Stimulated activated memory B cell treated with anti-CD40 and anti-IgM and Interleukin-4, amounts not matched to agents 10 μg/mL and 1 μg/mL and 100 μg/mL, for 72 hours (primary cell): ENCODE results near the gene RTN4IP1.
A peak's percentile ranks its signal among the peaks of the same experiment; 100 is the strongest.

ENCODE experiments used
- ATAC-seq: fragments of 150-1000 bp; cut with Tn5 transposase; 2 replicates; pipeline ENCODE4 v1.10.0; 2021
- H3K27ac Mint-ChIP-seq: one replicate; pipeline ENCODE4 v1.8.0; 2022; ENCODE audit warnings: mild to moderate bottlenecking, mixed read lengths
- H3K27me3 Mint-ChIP-seq: one replicate; pipeline ENCODE4 v1.8.0; 2022; ENCODE audit warnings: mixed read lengths
- H3K36me3 Mint-ChIP-seq: one replicate; pipeline ENCODE4 v1.8.0; 2022; ENCODE audit warnings: mixed read lengths
- H3K4me1 Mint-ChIP-seq: one replicate; pipeline ENCODE4 v1.8.0; 2022; ENCODE audit warnings: mixed read lengths
- H3K4me3 Mint-ChIP-seq: one replicate; pipeline ENCODE4 v1.8.0; 2022; ENCODE audit warnings: mild to moderate bottlenecking, moderate library complexity, mixed read lengths
- H3K9me3 Mint-ChIP-seq: one replicate; pipeline ENCODE4 v1.8.0; 2022; ENCODE audit warnings: mixed read lengths

RTN4IP1 gene, protein sequence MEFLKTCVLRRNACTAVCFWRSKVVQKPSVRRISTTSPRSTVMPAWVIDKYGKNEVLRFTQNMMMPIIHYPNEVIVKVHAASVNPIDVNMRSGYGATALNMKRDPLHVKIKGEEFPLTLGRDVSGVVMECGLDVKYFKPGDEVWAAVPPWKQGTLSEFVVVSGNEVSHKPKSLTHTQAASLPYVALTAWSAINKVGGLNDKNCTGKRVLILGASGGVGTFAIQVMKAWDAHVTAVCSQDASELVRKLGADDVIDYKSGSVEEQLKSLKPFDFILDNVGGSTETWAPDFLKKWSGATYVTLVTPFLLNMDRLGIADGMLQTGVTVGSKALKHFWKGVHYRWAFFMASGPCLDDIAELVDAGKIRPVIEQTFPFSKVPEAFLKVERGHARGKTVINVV

GRCh38 chr6:106629103-106629858 lies at the start of gene RTN4IP1, which contains the start of gene QRSL1:
TSS of gene RTN4IP1 (minus strand) at chr6:106629498. CDS start at chr6:106629021, 477 bp downstream.
TSS of gene QRSL1 (plus strand) at chr6:106629578. CDS start at chr6:106629682, 104 bp downstream.
- H3K36me3 Mint-ChIP-seq = peaks cover 12% of the 10 kb centered on the region
- peak within 1 kb of the TSS; percentile 99 for H3K27ac Mint-ChIP-seq
- peaks cover 56% of the 10 kb centered on the region for H3K4me1 Mint-ChIP-seq
- H3K27me3 Mint-ChIP-seq = no peaks in the 10 kb centered on the region
- no peaks in the 10 kb centered on the region for H3K9me3 Mint-ChIP-seq
- peak; percentile 96 for ATAC-seq
- H3K4me3 Mint-ChIP-seq = peak within 1 kb of the TSS; percentile 98

- no peaks in the 10 kb centered on the region for H3K36me3 Mint-ChIP-seq
- H3K4me1 Mint-ChIP-seq = peaks cover 18% of the 10 kb centered on the region
- H3K9me3 Mint-ChIP-seq = no peaks in the 10 kb centered on the region
- peak overlapping the region; percentile 44 for H3K27ac Mint-ChIP-seq
- H3K27me3 Mint-ChIP-seq = no peaks in the 10 kb centered on the region
- peak; percentile 12 for ATAC-seq
- H3K4me3 Mint-ChIP-seq = no peak overlapping the region
Measured at GRCh38 chr6:106677282-106677681, 48.0 kb upstream of the RTN4IP1 start.

- Mint-ChIP-seq H3K4me1 (peaks cover 21% of the 10 kb centered on the region), H3K27ac (no peak overlapping the region), H3K36me3 (no peaks in the 10 kb centered on the region), H3K27me3 (no peaks in the 10 kb centered on the region), H3K4me3 (no peak overlapping the region), H3K9me3 (peaks cover 2% of the 10 kb centered on the region)
- no peak for ATAC-seq
Measured at GRCh38 chr6:106674541-106675229, 45.4 kb upstream of the RTN4IP1 start.

GRCh38 chr6:106671651-106672050 lies 42.4 kb upstream of the RTN4IP1 start:
- Mint-ChIP-seq H3K36me3 (no peaks in the 10 kb centered on the region), H3K9me3 (peaks cover 2% of the 10 kb centered on the region), H3K4me1 (peaks cover 29% of the 10 kb centered on the region), H3K4me3 (no peak overlapping the region), H3K27me3 (no peaks in the 10 kb centered on the region), H3K27ac (no peak overlapping the region)
- no peak for ATAC-seq

DNA sequence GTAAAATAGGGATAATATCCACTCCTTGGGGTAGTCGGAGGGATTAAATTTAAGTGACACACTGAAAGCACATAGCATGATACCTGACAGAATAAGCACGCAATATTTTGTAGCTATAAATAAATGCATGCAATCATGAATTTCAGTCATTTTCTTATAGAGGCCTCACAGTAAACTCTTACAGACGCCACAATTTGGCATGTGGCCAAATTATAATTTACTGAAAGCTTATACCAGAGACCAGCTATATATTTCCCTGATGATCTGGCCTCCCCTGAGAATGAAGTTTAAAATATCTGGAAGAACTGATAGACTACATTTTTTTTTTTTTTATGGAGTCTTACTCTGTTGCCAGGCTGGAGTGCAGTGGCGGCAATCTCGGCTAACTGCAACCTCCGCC lies 40.9 kb upstream of the RTN4IP1 start:
- Mint-ChIP-seq H3K36me3 (peaks cover 3% of the 10 kb centered on the region), H3K9me3 (peaks cover 2% of the 10 kb centered on the region), H3K4me3 (no peak overlapping the region), H3K27ac (no peak overlapping the region), H3K4me1 (peaks cover 33% of the 10 kb centered on the region), H3K27me3 (no peaks in the 10 kb centered on the region)
- ATAC-seq = no peak

GRCh38 chr6:106667022-106667402 lies 37.7 kb upstream of the RTN4IP1 start:
- Mint-ChIP-seq H3K9me3 (peaks cover 2% of the 10 kb centered on the region), H3K27me3 (no peaks in the 10 kb centered on the region), H3K27ac (peak overlapping the region; percentile 15), H3K4me1 (peaks cover 44% of the 10 kb centered on the region), H3K4me3 (peak overlapping the region; percentile 44), H3K36me3 (peaks cover 34% of the 10 kb centered on the region)
- ATAC-seq = no peak

GRCh38 chr6:106666282-106667021 lies 37.2 kb upstream of the RTN4IP1 start:
- Mint-ChIP-seq H3K27ac (peak overlapping the region; percentile 15), H3K9me3 (peaks cover 2% of the 10 kb centered on the region), H3K4me1 (peaks cover 44% of the 10 kb centered on the region), H3K27me3 (no peaks in the 10 kb centered on the region), H3K36me3 (peaks cover 34% of the 10 kb centered on the region), H3K4me3 (peak overlapping the region; percentile 44)
- ATAC-seq = peak; percentile 100

- peak overlapping the region; percentile 15 for H3K27ac Mint-ChIP-seq
- ATAC-seq = no peak
- H3K4me1 Mint-ChIP-seq = peaks cover 40% of the 10 kb centered on the region
- peaks cover 72% of the 10 kb centered on the region for H3K36me3 Mint-ChIP-seq
- H3K4me3 Mint-ChIP-seq = no peak overlapping the region
- H3K27me3 Mint-ChIP-seq = no peaks in the 10 kb centered on the region
- no peaks in the 10 kb centered on the region for H3K9me3 Mint-ChIP-seq
Measured at GRCh38 chr6:106662458-106662857, 33.2 kb upstream of the RTN4IP1 start.

DNA sequence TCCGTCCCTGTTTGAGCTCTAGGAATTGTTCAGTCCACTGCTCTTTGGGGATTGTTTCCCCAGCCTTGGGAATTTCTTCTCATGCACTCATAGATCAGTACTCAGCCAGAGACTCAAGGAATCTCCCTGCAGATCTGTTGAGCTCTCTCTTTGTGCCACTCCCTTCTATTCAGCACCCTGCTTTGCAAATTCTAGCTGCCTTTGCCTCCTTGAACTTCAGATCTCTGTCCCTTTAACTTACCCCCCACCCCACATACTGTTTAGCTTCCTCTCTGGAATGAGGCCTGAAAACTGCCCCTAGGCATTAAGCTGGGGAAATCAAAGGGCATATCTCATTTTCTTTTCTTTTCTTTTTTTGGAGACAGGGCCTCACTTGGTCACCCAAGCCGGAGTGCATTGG lies 30.6 kb upstream of the RTN4IP1 start:
- Mint-ChIP-seq H3K27me3 (no peaks in the 10 kb centered on the region), H3K4me1 (peaks cover 28% of the 10 kb centered on the region), H3K36me3 (peaks cover 81% of the 10 kb centered on the region), H3K27ac (peak overlapping the region; percentile 74), H3K4me3 (no peak overlapping the region), H3K9me3 (peaks cover 3% of the 10 kb centered on the region)
- no peak for ATAC-seq

- Mint-ChIP-seq H3K9me3 (peaks cover 3% of the 10 kb centered on the region), H3K36me3 (peaks cover 81% of the 10 kb centered on the region), H3K4me1 (peaks cover 18% of the 10 kb centered on the region), H3K4me3 (no peak overlapping the region), H3K27me3 (no peaks in the 10 kb centered on the region), H3K27ac (peak overlapping the region; percentile 74)
- ATAC-seq = no peak
Measured at GRCh38 chr6:106658469-106658868, 29.2 kb upstream of the RTN4IP1 start.

DNA sequence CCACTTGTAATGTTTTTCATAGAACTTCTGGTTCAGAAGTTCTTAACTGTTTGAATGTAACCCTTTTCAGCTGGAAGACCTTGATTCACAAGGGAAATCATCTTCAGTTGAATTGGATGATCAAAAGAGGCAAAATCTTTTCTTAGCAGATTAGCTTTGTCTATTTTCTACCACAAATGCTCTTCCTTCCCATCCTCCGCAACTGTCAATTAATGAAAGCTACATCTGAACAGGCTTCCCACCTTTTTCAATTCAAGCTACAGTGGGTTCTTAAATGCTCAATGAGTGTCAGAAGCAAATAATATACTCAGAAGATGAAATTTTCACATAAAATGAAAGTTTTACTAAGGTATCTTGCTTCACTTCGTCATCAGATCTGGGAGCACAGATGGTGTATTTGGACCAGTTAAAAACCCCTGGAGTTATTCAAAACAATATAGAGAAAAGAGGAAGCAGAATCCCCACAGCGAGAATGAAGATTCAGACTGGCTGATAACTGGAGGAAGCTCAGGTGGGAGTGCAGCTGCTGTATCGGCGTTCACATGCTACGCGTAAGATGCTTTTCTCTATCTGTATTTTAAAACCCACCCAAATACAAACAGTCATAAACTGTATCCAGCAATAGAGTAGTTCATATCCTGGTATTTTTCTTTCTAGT lies 19.5 kb upstream of the RTN4IP1 start:
- H3K4me1 Mint-ChIP-seq = peaks cover 24% of the 10 kb centered on the region
- H3K27me3 Mint-ChIP-seq = no peaks in the 10 kb centered on the region
- H3K27ac Mint-ChIP-seq = peak overlapping the region; percentile 95
- ATAC-seq = peak; percentile 98
- H3K9me3 Mint-ChIP-seq = no peaks in the 10 kb centered on the region
- H3K4me3 Mint-ChIP-seq = peak overlapping the region; percentile 77
- H3K36me3 Mint-ChIP-seq = peaks cover 33% of the 10 kb centered on the region

GRCh38 chr6:106643061-106643460 lies 13.8 kb upstream of the RTN4IP1 start:
- no peak for ATAC-seq
- H3K36me3 Mint-ChIP-seq = peaks cover 55% of the 10 kb centered on the region
- H3K9me3 Mint-ChIP-seq = no peaks in the 10 kb centered on the region
- peaks cover 21% of the 10 kb centered on the region for H3K4me1 Mint-ChIP-seq
- H3K27me3 Mint-ChIP-seq = no peaks in the 10 kb centered on the region
- no peak overlapping the region for H3K4me3 Mint-ChIP-seq
- H3K27ac Mint-ChIP-seq = no peak overlapping the region

- peaks cover 55% of the 10 kb centered on the region for H3K36me3 Mint-ChIP-seq
- ATAC-seq = no peak
- H3K27me3 Mint-ChIP-seq = no peaks in the 10 kb centered on the region
- H3K27ac Mint-ChIP-seq = peak overlapping the region; percentile 44
- H3K9me3 Mint-ChIP-seq = no peaks in the 10 kb centered on the region
- peaks cover 26% of the 10 kb centered on the region for H3K4me1 Mint-ChIP-seq
- no peak overlapping the region for H3K4me3 Mint-ChIP-seq
Measured at GRCh38 chr6:106642476-106642875, 13.2 kb upstream of the RTN4IP1 start.

DNA sequence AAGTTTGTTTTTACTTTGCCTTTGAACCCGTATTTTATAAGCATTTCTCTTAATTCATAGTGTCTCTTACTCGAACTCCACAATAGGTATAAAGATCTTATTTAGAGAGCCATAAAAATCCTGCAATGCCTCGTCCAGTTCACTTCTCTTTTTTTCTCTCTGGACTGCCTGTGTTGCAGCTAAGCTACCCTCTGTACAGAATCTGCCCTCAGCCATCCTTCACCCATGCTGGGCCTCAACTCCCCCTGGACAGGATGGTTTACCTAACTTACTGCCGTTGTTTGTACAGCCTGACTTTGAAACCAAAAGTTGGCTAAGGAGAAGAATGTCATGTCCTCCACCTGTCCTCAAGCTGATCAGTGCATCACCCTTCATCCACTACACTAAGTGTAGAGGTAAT lies 10.5 kb upstream of the RTN4IP1 start:
- peak overlapping the region; percentile 78 for H3K27ac Mint-ChIP-seq
- no peaks in the 10 kb centered on the region for H3K9me3 Mint-ChIP-seq
- no peak for ATAC-seq
- no peaks in the 10 kb centered on the region for H3K27me3 Mint-ChIP-seq
- peaks cover 44% of the 10 kb centered on the region for H3K36me3 Mint-ChIP-seq
- peak overlapping the region; percentile 29 for H3K4me3 Mint-ChIP-seq
- H3K4me1 Mint-ChIP-seq = peaks cover 40% of the 10 kb centered on the region
